Lower lobe of right lung (tissue), 2 donors: Measurements from ENCODE around the gene ITGB8. TPM values are rescaled to one million over a fixed set of nuclear protein-coding genes. Genes with fewer than 3 reads are reported as not detected.

Source experiments
- ATAC-seq, 2 donors: fragments of 200-7000 bp; cut with Tn5 transposase; one replicate each; pipeline ENCODE4 v1.9.1; 2020 to 2022; ENCODE audit warnings: mild to moderate bottlenecking in 2 of 2, moderate library complexity in 2 of 2
- DNase-seq: peaks from one replicate; pipeline ENCODE4 v3.0.0-alpha.2; 2020
- H3K27ac ChIP-seq: fragments of 200-600 bp; one replicate; pipeline ENCODE4 v1.8.0; 2022
- H3K27me3 ChIP-seq: fragments of 200-600 bp; one replicate; pipeline ENCODE4 v1.8.0; 2022; ENCODE audit warnings: low read depth
- H3K36me3 ChIP-seq: fragments of 200-600 bp; one replicate; pipeline ENCODE4 v1.8.0; 2022; ENCODE audit warnings: mild to moderate bottlenecking
- H3K4me1 ChIP-seq: fragments of 200-600 bp; one replicate; pipeline ENCODE4 v1.8.0; 2022
- H3K4me3 ChIP-seq: fragments of 200-600 bp; one replicate; pipeline ENCODE4 v1.8.0; 2022; ENCODE audit warnings: mild to moderate bottlenecking
- H3K9me3 ChIP-seq: fragments of 200-600 bp; one replicate; pipeline ENCODE4 v1.8.0; 2022
- CTCF ChIP-seq: fragments of 200-600 bp; IDR thresholded peaks from one replicate; pipeline ENCODE4 v1.8.0; 2022; ENCODE audit warnings: antibody characterized with exemption, mild to moderate bottlenecking
- intact Hi-C: fragments of 100-400 bp; cut with DNase I; formaldehyde crosslinking; loops from one replicate; pipeline ENCODE4 v1.11.0; 2022
- total RNA-seq: library from RNA; stranded (reverse); fragmentation: NEBNext Ultra II Directional; extraction: Animal tissue kit (Norgen Biotek cat#: 25700); gene quantifications from one replicate; pipeline ENCODE4 v1.2.1, GENCODE V29; 2021
- donor health status: DM: no; HTN: yes; CAD: no; lungs with severe emphysema.

ITGB8 gene
- total RNA-seq, 1 donor from 2014 or later: 8.0 TPM

GRCh38 chr7:20409961-20410360, 79.3 kb downstream of the ITGB8 start:
- Histone ChIP-seq H3K36me3 (no peaks in the 10 kb centered on the region), H3K4me3 (no peak overlapping the region), H3K27ac (no peak overlapping the region), H3K9me3 (no peaks in the 10 kb centered on the region), H3K27me3 (no peaks in the 10 kb centered on the region), H3K4me1 (peaks cover 18% of the 10 kb centered on the region)
- DNase-seq (no peak), ATAC-seq (no peak)
- TF ChIP-seq CTCF: no peak
- intact Hi-C loops: no loop called here

GRCh38 chr7:20411372-20411771, 80.7 kb downstream of the ITGB8 start:
- intact Hi-C loops: no loop called here
- no peaks in the 10 kb centered on the region for H3K27me3 ChIP-seq
- TF ChIP-seq CTCF: no peak
- H3K9me3 ChIP-seq: no peaks in the 10 kb centered on the region
- ATAC-seq (no peak), DNase-seq (no peak)
- no peaks in the 10 kb centered on the region for H3K36me3 ChIP-seq
- no peak overlapping the region for H3K27ac ChIP-seq
- H3K4me1 ChIP-seq: peaks cover 18% of the 10 kb centered on the region
- H3K4me3 ChIP-seq: no peak overlapping the region

- no peaks in the 10 kb centered on the region for H3K27me3 ChIP-seq
- peaks cover 13% of the 10 kb centered on the region for H3K4me1 ChIP-seq
- intact Hi-C loops: no loop called here
- ATAC-seq (no peak), DNase-seq (no peak)
- no peak overlapping the region for H3K27ac ChIP-seq
- H3K4me3 ChIP-seq: no peak overlapping the region
- H3K9me3 ChIP-seq: no peaks in the 10 kb centered on the region
- TF ChIP-seq CTCF: no peak
- H3K36me3 ChIP-seq: no peaks in the 10 kb centered on the region
Measured at GRCh38 chr7:20412032-20412431, 81.3 kb downstream of the ITGB8 start.

- no peak for TF ChIP-seq CTCF
- intact Hi-C loops: no loop called here
- no peaks in the 10 kb centered on the region for H3K27me3 ChIP-seq
- H3K36me3 ChIP-seq: no peaks in the 10 kb centered on the region
- no peaks in the 10 kb centered on the region for H3K9me3 ChIP-seq
- peak in 1 of 2 donors; percentile 74 for ATAC-seq
- no peak overlapping the region for H3K27ac ChIP-seq
- no peak overlapping the region for H3K4me3 ChIP-seq
- peak; percentile 49 for DNase-seq
- no peaks in the 10 kb centered on the region for H3K4me1 ChIP-seq
Measured at GRCh38 chr7:20417260-20417659, 86.6 kb downstream of the ITGB8 start.

- Histone ChIP-seq H3K27me3 (no peaks in the 10 kb centered on the region), H3K27ac (no peak overlapping the region), H3K4me1 (no peaks in the 10 kb centered on the region), H3K9me3 (no peaks in the 10 kb centered on the region), H3K4me3 (no peak overlapping the region), H3K36me3 (no peaks in the 10 kb centered on the region)
- TF ChIP-seq CTCF: no peak
- ATAC-seq (no peak), DNase-seq (no peak)
- intact Hi-C loops: no loop called here
Measured at GRCh38 chr7:20417675-20418382, 87.1 kb downstream of the ITGB8 start.
